ENCODE measurements around the gene CDK2AP2.

- TF ChIP-seq ATF3 (IDR thresholded peaks at IDR 0.05) (no peak), ATF3 (CRISPR knock-in tag; conservative IDR thresholded peaks at IDR 0.05) (no peak), ZNF263 (CRISPR knock-in tag; IDR thresholded peaks at IDR 0.05; ENCODE audit: borderline replicate concordance) (no peak), JUN (IDR thresholded peaks at IDR 0.05; ENCODE audit: borderline replicate concordance, low read depth, low read length) (no peak), JUN (CRISPR knock-in tag; IDR thresholded peaks at IDR 0.05; ENCODE audit: borderline replicate concordance) (no peak), FOXA3 (CRISPR knock-in tag; conservative IDR thresholded peaks at IDR 0.05 in 1 of 2, IDR thresholded peaks at IDR 0.05 in 1 of 2) (no peak), CHD2 (IDR thresholded peaks at IDR 0.05; ENCODE audit: low read depth, low read length) (no peak)
These were observed 4.6 kb downstream of the CDK2AP2 start for GRCh38 chr11:67503119-67504004.
